Fibroblast of lung (primary cell): Measurements from ENCODE around the gene CRBN. TPM values are rescaled to one million over a fixed set of nuclear protein-coding genes. Genes with fewer than 3 reads are reported as not detected.

Source experiments
- DNase-seq, 2 donors: peaks; one replicate each; pipeline versions ENCODE4 v3.0.0 to v3.0.0-alpha.2; 2010; ENCODE audit warnings: low read depth in 2 of 2
- H2AFZ ChIP-seq: 2 replicates; pipeline ENCODE4 v1.5.1; 2012; ENCODE audit warnings: low read length, control low read depth, inconsistent platforms
- H3K27ac ChIP-seq: 2 replicates; pipeline ENCODE4 v1.5.1; 2011; ENCODE audit warnings: low read length, control low read depth; ENCODE audit not compliant: insufficient read depth
- H3K27me3 ChIP-seq: 2 replicates; pipeline ENCODE4 v1.5.1; 2011; ENCODE audit warnings: mild to moderate bottlenecking, low read length; ENCODE audit not compliant: control insufficient read depth, insufficient read depth
- H3K36me3 ChIP-seq: 2 replicates; pipeline ENCODE4 v1.5.1; 2011; ENCODE audit warnings: low read length; ENCODE audit not compliant: control insufficient read depth, insufficient read depth
- H3K4me1 ChIP-seq: 2 replicates; pipeline ENCODE4 v1.5.1; 2011; ENCODE audit warnings: low read length; ENCODE audit not compliant: control insufficient read depth, insufficient read depth; ENCODE audit errors: extremely low read depth
- H3K4me2 ChIP-seq: 2 replicates; pipeline ENCODE4 v1.5.1; 2011; ENCODE audit warnings: low read length, control low read depth; ENCODE audit not compliant: insufficient read depth; ENCODE audit errors: extremely low read depth
- H3K4me3 ChIP-seq, 4 experiments: fragments of 200-600 bp in 1 of 4; sonication (generic) in 1 of 4; replicated peaks in 1 of 4; 2 replicates each; pipeline ENCODE4 v1.5.1; 2011 to 2016; ENCODE audit warnings: low read length in 4 of 4, low read depth in 3 of 4, mild to moderate bottlenecking in 3 of 4, control low read depth in 2 of 4, inconsistent platforms in 1 of 4, mixed read lengths in 1 of 4; ENCODE audit not compliant: insufficient read depth in 1 of 4; ENCODE audit errors: control extremely low read depth in 1 of 4
- H3K79me2 ChIP-seq: 2 replicates; pipeline ENCODE4 v1.5.1; 2012; ENCODE audit warnings: mild to moderate bottlenecking, low read length, inconsistent platforms; ENCODE audit not compliant: control insufficient read depth, insufficient read depth
- H3K9ac ChIP-seq: 2 replicates; pipeline ENCODE4 v1.5.1; 2011; ENCODE audit warnings: mild to moderate bottlenecking, low read length, control low read depth; ENCODE audit not compliant: insufficient read depth
- H3K9me3 ChIP-seq: 2 replicates; pipeline ENCODE4 v1.5.1; 2012; ENCODE audit warnings: low read depth, low read length; ENCODE audit not compliant: control insufficient read depth, insufficient read depth
- H4K20me1 ChIP-seq: 2 replicates; pipeline ENCODE4 v1.5.1; 2011; ENCODE audit warnings: low read length; ENCODE audit not compliant: control insufficient read depth, insufficient read depth; ENCODE audit errors: extremely low read depth
- EZH2 ChIP-seq: IDR thresholded peaks from 2 replicates; pipeline ENCODE4 v1.5.1; 2012; ENCODE audit warnings: low read length, control low read depth, mild to moderate bottlenecking; ENCODE audit errors: missing control alignments
- polyA plus RNA-seq, 2 donors: library from polyadenylated mRNA; depleted of rRNA in 1 of 2; stranded (reverse) in 1 of 2; unstranded in 1 of 2; fragments of >200 nt; gene quantifications; 2 replicates each; pipeline ENCODE4 v1.2.1, GENCODE V29; 2011 to 2012; ENCODE audit warnings: missing spikeins in 1 of 2
- total RNA-seq: library from RNA; depleted of rRNA; stranded (reverse); fragments of >200 nt; gene quantifications from 2 replicates; pipeline ENCODE4 v1.2.1, GENCODE V29; 2014
- TF ChIP-seq, protein P1 (sequence below), 2 donors: IDR thresholded peaks in 1 of 2; conservative IDR thresholded peaks in 1 of 2; 1 replicate in 1 of 2; 2 replicates in 1 of 2; pipeline ENCODE4 v1.5.1; 2011 to 2012; ENCODE audit warnings: low read length in 2 of 2, control low read depth in 1 of 2, inconsistent platforms in 1 of 2, low read depth in 1 of 2, mild to moderate bottlenecking in 1 of 2

Gene CRBN
- total and polyA plus RNA-seq, 2 donors (not counting 1 experiment from before 2014, with no cell fraction given): 30.5 to 67.4 TPM

DNA sequence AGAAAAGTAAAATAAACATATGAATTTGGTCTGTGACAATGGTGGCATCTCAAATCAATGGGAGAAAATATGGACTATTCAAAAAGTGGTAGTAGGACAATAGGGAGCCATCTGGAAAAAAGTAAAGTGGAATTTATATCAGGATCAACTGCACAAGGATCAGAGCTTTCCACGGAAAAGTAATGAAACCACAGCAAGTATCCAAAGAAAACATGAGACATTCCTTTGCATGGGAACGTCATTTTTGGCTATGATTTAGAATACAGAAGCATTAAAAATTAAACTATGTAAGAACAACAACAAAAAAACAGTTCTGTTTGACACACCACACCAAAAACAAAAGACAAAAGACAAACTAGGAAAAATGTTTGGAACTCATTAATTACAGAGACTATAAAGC, 18.7 kb downstream of the CRBN start:
- DNase-seq: peak in 1 of 2 donors; percentile 16
- Histone ChIP-seq H3K27ac (no peak overlapping the region), H3K79me2 (no peaks in the 10 kb centered on the region), H3K9me3 (no peaks in the 10 kb centered on the region), H3K4me3 (no peak overlapping the region), H3K9ac (no peak overlapping the region), H2AFZ (no peak overlapping the region), H4K20me1 (no peaks in the 10 kb centered on the region), H3K27me3 (no peaks in the 10 kb centered on the region), H3K4me2 (no peak overlapping the region), H3K36me3 (peaks cover 5% of the 10 kb centered on the region), H3K4me1 (no peaks in the 10 kb centered on the region)
- TF ChIP-seq, protein P1, sequence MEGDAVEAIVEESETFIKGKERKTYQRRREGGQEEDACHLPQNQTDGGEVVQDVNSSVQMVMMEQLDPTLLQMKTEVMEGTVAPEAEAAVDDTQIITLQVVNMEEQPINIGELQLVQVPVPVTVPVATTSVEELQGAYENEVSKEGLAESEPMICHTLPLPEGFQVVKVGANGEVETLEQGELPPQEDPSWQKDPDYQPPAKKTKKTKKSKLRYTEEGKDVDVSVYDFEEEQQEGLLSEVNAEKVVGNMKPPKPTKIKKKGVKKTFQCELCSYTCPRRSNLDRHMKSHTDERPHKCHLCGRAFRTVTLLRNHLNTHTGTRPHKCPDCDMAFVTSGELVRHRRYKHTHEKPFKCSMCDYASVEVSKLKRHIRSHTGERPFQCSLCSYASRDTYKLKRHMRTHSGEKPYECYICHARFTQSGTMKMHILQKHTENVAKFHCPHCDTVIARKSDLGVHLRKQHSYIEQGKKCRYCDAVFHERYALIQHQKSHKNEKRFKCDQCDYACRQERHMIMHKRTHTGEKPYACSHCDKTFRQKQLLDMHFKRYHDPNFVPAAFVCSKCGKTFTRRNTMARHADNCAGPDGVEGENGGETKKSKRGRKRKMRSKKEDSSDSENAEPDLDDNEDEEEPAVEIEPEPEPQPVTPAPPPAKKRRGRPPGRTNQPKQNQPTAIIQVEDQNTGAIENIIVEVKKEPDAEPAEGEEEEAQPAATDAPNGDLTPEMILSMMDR (conservative IDR thresholded peaks at IDR 0.05 in 1 of 2, IDR thresholded peaks at IDR 0.05 in 1 of 2; ENCODE audit: low read depth in 1 of 2, low read length in 2 of 2): no peak
- no peak for TF ChIP-seq EZH2

DNA sequence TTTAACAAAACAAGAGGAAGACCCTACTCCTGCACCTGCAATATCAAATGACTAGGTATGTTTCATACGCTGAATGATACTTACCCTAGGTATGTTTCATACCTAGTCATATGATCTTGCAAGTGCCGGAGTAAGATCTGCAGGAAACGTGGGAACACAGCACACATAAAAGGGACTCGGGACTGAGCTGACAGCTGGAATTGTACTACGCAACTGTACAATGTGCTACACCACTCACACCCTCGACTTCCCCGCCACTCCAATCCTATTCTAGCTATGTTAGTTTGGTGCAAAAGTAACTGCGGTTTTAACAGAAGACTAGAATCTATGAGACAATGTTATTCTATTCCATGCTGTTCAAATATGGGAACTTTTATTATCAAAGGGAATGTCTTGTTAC, 22.0 kb downstream of the CRBN start:
- H3K4me3 ChIP-seq: no peak overlapping the region
- no peaks in the 10 kb centered on the region for H3K79me2 ChIP-seq
- no peaks in the 10 kb centered on the region for H3K9me3 ChIP-seq
- H3K9ac ChIP-seq: no peak overlapping the region
- peaks cover 2% of the 10 kb centered on the region for H3K36me3 ChIP-seq
- H3K27me3 ChIP-seq: no peaks in the 10 kb centered on the region
- DNase-seq: no peak
- H3K27ac ChIP-seq: no peak overlapping the region
- no peak overlapping the region for H3K4me2 ChIP-seq
- no peak overlapping the region for H2AFZ ChIP-seq
- H3K4me1 ChIP-seq: no peaks in the 10 kb centered on the region
- H4K20me1 ChIP-seq: no peaks in the 10 kb centered on the region
- TF ChIP-seq, protein P1 (conservative IDR thresholded peaks at IDR 0.05 in 1 of 2, IDR thresholded peaks at IDR 0.05 in 1 of 2; ENCODE audit: low read depth in 1 of 2, low read length in 2 of 2): no peak
- TF ChIP-seq EZH2: no peak

DNA sequence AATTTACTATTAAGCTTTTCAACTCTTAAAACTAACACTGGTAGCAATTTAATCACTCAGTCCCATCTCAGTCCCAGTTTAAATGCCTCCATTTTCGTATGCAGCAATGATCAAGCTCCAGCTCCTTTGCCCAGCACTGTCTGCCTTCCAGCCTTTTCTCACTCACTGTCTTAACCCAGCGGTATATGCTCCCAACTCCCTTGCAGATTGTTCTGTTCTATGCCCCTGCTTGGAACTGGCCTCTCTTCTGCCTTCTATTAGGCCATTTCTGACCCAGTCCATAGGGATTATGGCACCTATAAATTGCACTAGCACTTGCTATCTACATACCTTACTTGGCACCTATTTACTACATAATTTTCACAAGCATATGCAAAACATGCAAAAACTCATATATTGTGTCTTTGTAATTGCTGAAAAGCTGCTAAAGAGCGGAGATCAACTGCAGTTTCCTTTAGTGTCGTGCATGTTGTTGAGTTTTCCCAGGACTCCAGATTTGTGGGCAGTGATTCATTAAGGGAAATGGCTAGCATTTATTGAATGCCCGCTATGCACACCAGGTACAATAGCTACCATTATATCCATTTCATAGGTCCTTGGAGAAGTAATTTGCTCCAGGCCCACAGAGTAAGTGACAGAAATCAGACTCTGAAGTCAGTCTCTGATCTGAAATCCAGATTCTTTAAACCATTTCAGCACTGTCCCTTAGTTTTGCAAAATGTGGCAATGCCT, 24.4 kb downstream of the CRBN start:
- Histone ChIP-seq H3K4me3 (no peak overlapping the region), H3K79me2 (no peaks in the 10 kb centered on the region), H3K27ac (no peak overlapping the region), H3K4me2 (no peak overlapping the region), H3K27me3 (no peaks in the 10 kb centered on the region), H4K20me1 (no peaks in the 10 kb centered on the region), H2AFZ (no peak overlapping the region), H3K4me1 (no peaks in the 10 kb centered on the region), H3K9ac (no peak overlapping the region), H3K9me3 (no peaks in the 10 kb centered on the region), H3K36me3 (peaks cover 4% of the 10 kb centered on the region)
- TF ChIP-seq, protein P1 (conservative IDR thresholded peaks at IDR 0.05 in 1 of 2, IDR thresholded peaks at IDR 0.05 in 1 of 2; ENCODE audit: low read depth in 1 of 2, low read length in 2 of 2): no peak
- TF ChIP-seq EZH2: no peak
- peak in 1 of 2 donors; percentile 22 for DNase-seq
